CD4-positive, alpha-beta T cell (primary cell): ENCODE measurements around the gene IGFALS. TPM values are rescaled to one million over a fixed set of nuclear protein-coding genes. Genes with fewer than 3 reads are reported as not detected.
A peak's percentile ranks its signal among the peaks of the same experiment; 100 is the strongest.

Source experiments
- ATAC-seq: fragments of 200-7000 bp; cut with Tn5 transposase; one replicate; pipeline ENCODE4 v1.10.0; 2022; ENCODE audit warnings: mild to moderate bottlenecking; ENCODE audit not compliant: poor library complexity
- CTCF ChIA-PET: fragments of 350-600 bp; sonication (Branson Sonifier 250); formaldehyde crosslinking; loops from one replicate; lab custom pipeline; 2021; ENCODE audit warnings: antibody characterized with exemption, inconsistent platforms; lab: Charles Lee
- POLR2A ChIA-PET: fragments of 350-600 bp; sonication (Branson Sonifier 250); formaldehyde crosslinking; loops from one replicate; lab custom pipeline; 2021; ENCODE audit warnings: antibody characterized with exemption, inconsistent platforms; lab: Charles Lee
- DNase-seq, 14 experiments: peaks; one replicate each; pipeline ENCODE4 v3.0.0-alpha.2; 2013 to 2020; ENCODE audit warnings: mixed read lengths in 2 of 14
- H3K27ac ChIP-seq, 2 donors: one replicate each; pipeline versions ENCODE4 v1.5.1 to v1.7.0; 2013; ENCODE audit warnings: low read length in 2 of 2, low read depth in 1 of 2, mild to moderate bottlenecking in 1 of 2
- H3K27me3 ChIP-seq, 2 experiments: 1 replicate in 1 of 2; 2 replicates in 1 of 2; pipeline versions ENCODE4 v1.6.1 to v1.7.0; 2013; ENCODE audit warnings: low read length in 2 of 2, control low read depth in 1 of 2, mild to moderate bottlenecking in 1 of 2, moderate library complexity in 1 of 2; ENCODE audit not compliant: insufficient read depth in 2 of 2, control insufficient read depth in 1 of 2
- H3K36me3 ChIP-seq: one replicate; pipeline ENCODE4 v1.6.1; 2013; ENCODE audit warnings: low read length, control low read depth; ENCODE audit not compliant: insufficient read depth
- H3K4me1 ChIP-seq: one replicate; pipeline ENCODE4 v1.6.1; 2013; ENCODE audit warnings: low read length, control low read depth; ENCODE audit not compliant: insufficient read depth
- H3K4me3 ChIP-seq: one replicate; pipeline ENCODE4 v1.5.1; 2013; ENCODE audit warnings: mild to moderate bottlenecking, low read length, moderate library complexity
- H3K9me3 ChIP-seq, 2 experiments: 1 replicate in 1 of 2; 2 replicates in 1 of 2; pipeline versions ENCODE4 v1.6.1 to v1.7.0; 2013; ENCODE audit warnings: low read length in 2 of 2, mild to moderate bottlenecking in 2 of 2, control low read depth in 1 of 2, moderate library complexity in 1 of 2; ENCODE audit not compliant: control insufficient read depth in 1 of 2, insufficient read depth in 1 of 2
- H3K27ac Mint-ChIP-seq: one replicate; pipeline ENCODE4 v1.8.0; 2020; ENCODE audit warnings: mixed read lengths
- H3K27me3 Mint-ChIP-seq: one replicate; pipeline ENCODE4 v1.8.0; 2021; ENCODE audit warnings: mixed read lengths
- H3K36me3 Mint-ChIP-seq: one replicate; pipeline ENCODE4 v1.8.0; 2021; ENCODE audit warnings: low read depth, mixed read lengths
- H3K4me1 Mint-ChIP-seq: one replicate; pipeline ENCODE4 v1.8.0; 2021; ENCODE audit warnings: low read depth, mixed read lengths
- H3K4me3 Mint-ChIP-seq: one replicate; pipeline ENCODE4 v1.8.0; 2020; ENCODE audit warnings: mild to moderate bottlenecking, mixed read lengths
- H3K9me3 Mint-ChIP-seq: one replicate; pipeline ENCODE4 v1.8.0; 2020; ENCODE audit warnings: mixed read lengths
- CTCF ChIP-seq: fragments of 200-600 bp; IDR thresholded peaks from one replicate; pipeline ENCODE4 v1.8.0; 2022; ENCODE audit warnings: antibody characterized with exemption, mild to moderate bottlenecking
- intact Hi-C, 2 experiments: fragments of 100-400 bp; cut with DNase I in 1 of 2; cut with micrococcal nuclease in 1 of 2; formaldehyde crosslinking; loops; one replicate each; pipeline versions ENCODE4 v1.15.1 to v1.9.0; 2023 to 2025; cut with DNase I, micrococcal nuclease
- total RNA-seq, 174 experiments: library from RNA in 2 of 174; stranded (reverse) in 2 of 174; gene quantifications; one replicate each; pipeline ENCODE4 v1.2.3 and lab custom pipeline; 2021 to 2026

IGFALS gene
- total RNA-seq, 2 experiments from 2014 or later: 0.67 to 0.80 TPM

- peaks cover 7% of the 10 kb centered on the region for H3K36me3 Mint-ChIP-seq
- ChIA-PET CTCF (no interaction called here), POLR2A (no interaction called here)
- no peaks in the 10 kb centered on the region for H3K27me3 Mint-ChIP-seq
- H3K4me3 Mint-ChIP-seq: no peak overlapping the region
- peaks cover 38% of the 10 kb centered on the region for H3K36me3 ChIP-seq
- intact Hi-C loops: no loop called here
- TF ChIP-seq CTCF: no peak
- H3K9me3 Mint-ChIP-seq: no peaks in the 10 kb centered on the region
- peaks cover 0 to 6% of the 10 kb centered on the region in 2 experiments for H3K9me3 ChIP-seq
- H3K27ac ChIP-seq: no peak overlapping the region
- ATAC-seq: no peak
- peaks cover 13% of the 10 kb centered on the region for H3K4me1 ChIP-seq
- DNase-seq: no peak
- H3K27me3 ChIP-seq: no peaks in the 10 kb centered on the region
- no peak overlapping the region for H3K27ac Mint-ChIP-seq
- H3K4me3 ChIP-seq: no peak overlapping the region
- H3K4me1 Mint-ChIP-seq: peaks cover under 1% of the 10 kb centered on the region
Measured at GRCh38 chr16:1790261-1790610, 3.3 kb downstream of the IGFALS start.

GRCh38 chr16:1789643-1790045, 3.9 kb downstream of the IGFALS start:
- Mint-ChIP-seq H3K27ac (no peak overlapping the region), H3K9me3 (no peaks in the 10 kb centered on the region), H3K27me3 (no peaks in the 10 kb centered on the region), H3K36me3 (peaks cover 7% of the 10 kb centered on the region), H3K4me3 (no peak overlapping the region), H3K4me1 (peaks cover 5% of the 10 kb centered on the region)
- Histone ChIP-seq H3K36me3 (peaks cover 38% of the 10 kb centered on the region), H3K9me3 (peaks cover 0 to 6% of the 10 kb centered on the region in 2 experiments), H3K4me1 (peaks cover 19% of the 10 kb centered on the region), H3K4me3 (no peak overlapping the region), H3K27me3 (no peaks in the 10 kb centered on the region), H3K27ac (no peak overlapping the region)
- no peak for TF ChIP-seq CTCF
- DNase-seq (peak in 1 of 14 experiments; percentile 21), ATAC-seq (no peak)
- intact Hi-C loops: loop anchor here in 1 of 2 experiments (10.0 kb wide), 2 partner anchors 485 to 1385 kb away; partner anchors contain the start of genes DECR2 and UBE2I
- ChIA-PET POLR2A (interaction anchor here (1.0 kb wide), 1 partner anchor 15 kb away, joined by 3 read pairs; no protein-coding TSS in a partner anchor), CTCF (no interaction called here)

- Mint-ChIP-seq H3K9me3 (no peaks in the 10 kb centered on the region), H3K27ac (no peak overlapping the region), H3K4me1 (peaks cover 5% of the 10 kb centered on the region), H3K27me3 (no peaks in the 10 kb centered on the region), H3K4me3 (peak overlapping the region; percentile 66), H3K36me3 (peaks cover 7% of the 10 kb centered on the region)
- no peak for TF ChIP-seq CTCF
- Histone ChIP-seq H3K4me3 (no peak overlapping the region), H3K9me3 (peaks cover 0 to 6% of the 10 kb centered on the region in 2 experiments), H3K4me1 (peaks cover 28% of the 10 kb centered on the region), H3K36me3 (peaks cover 38% of the 10 kb centered on the region), H3K27ac (no peak overlapping the region), H3K27me3 (no peaks in the 10 kb centered on the region)
- DNase-seq: peak in 1 of 14 experiments; percentile 19
- ChIA-PET CTCF (no interaction called here), POLR2A (interaction anchor here (1.0 kb wide), 1 partner anchor 14 kb away, joined by 3 read pairs; no protein-coding TSS in a partner anchor)
- ATAC-seq: no peak
- intact Hi-C loops: loop anchor here in 1 of 2 experiments (10.0 kb wide), 2 partner anchors 484 to 1384 kb away; partner anchors contain the start of genes DECR2 and UBE2I
Measured at GRCh38 chr16:1788708-1789100, 4.8 kb downstream of the IGFALS start.
